GM19193 (cell line): ENCODE data around the gene WNT11.

Experiments
- POLR2A ChIP-seq: IDR thresholded peaks from 4 replicates; pipeline ENCODE4 v1.6.1; 2011; ENCODE audit not compliant: insufficient read depth, insufficient read length; ENCODE audit errors: extremely low read depth

The WNT11 gene

GRCh38 chr11:76233196-76233921 is 27.1 kb upstream of the WNT11 start:
- TF ChIP-seq POLR2A, result no peak

GRCh38 chr11:76232026-76232665 is 25.8 kb upstream of the WNT11 start:
- no peak for TF ChIP-seq POLR2A

DNA sequence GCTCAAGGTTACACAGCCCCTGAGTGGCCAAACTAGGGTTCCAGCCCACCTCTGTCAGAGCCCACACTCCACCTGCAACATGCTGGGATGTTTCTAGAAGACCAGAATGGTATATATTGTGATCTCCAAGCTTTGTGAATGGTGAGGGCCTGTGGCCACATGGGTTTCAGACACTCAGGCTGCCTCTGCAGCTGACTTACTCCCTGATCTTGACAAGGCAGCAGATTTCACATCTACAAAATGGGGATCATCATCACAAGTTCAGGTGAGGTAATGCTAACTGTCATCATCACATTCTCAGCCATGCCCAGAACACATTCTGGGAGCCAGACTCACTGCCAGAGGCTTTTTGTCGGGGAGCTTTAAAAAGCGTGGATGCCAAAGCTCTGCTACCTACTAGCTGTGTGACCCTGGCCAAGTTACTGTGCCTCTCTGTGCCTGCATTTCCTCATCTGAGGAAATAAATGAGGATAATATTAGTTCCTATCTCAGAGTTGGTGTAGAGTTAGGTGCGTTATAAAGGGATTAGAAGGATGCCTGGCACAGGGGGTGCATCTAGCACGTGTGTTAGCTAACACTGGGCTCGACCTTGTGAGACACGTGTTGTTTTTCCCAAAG is 24.9 kb upstream of the WNT11 start:
- no peak for TF ChIP-seq POLR2A

DNA sequence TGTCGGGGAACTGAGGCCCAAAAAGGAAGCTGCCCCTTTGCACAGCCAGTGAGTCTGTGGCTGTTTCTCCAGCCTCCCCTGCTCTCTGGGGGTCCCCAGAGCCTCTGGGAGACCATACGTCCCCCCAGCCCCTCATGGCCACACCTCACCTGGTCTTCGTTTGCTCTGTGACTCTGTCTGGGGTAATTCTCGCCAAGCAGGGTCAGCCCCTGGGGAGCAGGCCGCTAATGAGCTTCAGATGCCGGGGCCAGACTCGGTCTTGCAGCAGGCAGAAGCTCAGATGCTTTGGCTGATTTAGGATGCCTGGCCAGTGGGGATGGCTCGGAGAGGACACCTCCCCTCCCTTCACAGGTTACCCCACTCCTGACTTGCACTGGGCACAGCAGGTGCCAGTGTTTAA is 24.1 kb upstream of the WNT11 start:
- no peak for TF ChIP-seq POLR2A

- no peak for TF ChIP-seq POLR2A
Observed at GRCh38 chr11:76229690-76230240, 23.5 kb upstream of the WNT11 start.

DNA sequence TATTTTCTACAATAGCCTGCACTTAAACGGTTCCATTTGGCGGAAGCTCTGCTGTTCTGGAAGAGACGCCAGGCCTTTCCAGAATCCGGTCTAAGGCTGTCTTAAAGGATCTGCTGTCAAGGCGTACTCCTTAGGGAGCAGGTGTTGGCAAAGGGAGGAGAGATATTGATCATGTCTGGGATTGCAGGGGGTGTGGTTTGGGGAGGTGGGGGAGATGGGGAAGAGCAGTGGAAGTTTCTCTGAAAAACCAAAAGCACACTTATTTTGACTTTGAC is 22.5 kb upstream of the WNT11 start:
- no peak for TF ChIP-seq POLR2A

DNA sequence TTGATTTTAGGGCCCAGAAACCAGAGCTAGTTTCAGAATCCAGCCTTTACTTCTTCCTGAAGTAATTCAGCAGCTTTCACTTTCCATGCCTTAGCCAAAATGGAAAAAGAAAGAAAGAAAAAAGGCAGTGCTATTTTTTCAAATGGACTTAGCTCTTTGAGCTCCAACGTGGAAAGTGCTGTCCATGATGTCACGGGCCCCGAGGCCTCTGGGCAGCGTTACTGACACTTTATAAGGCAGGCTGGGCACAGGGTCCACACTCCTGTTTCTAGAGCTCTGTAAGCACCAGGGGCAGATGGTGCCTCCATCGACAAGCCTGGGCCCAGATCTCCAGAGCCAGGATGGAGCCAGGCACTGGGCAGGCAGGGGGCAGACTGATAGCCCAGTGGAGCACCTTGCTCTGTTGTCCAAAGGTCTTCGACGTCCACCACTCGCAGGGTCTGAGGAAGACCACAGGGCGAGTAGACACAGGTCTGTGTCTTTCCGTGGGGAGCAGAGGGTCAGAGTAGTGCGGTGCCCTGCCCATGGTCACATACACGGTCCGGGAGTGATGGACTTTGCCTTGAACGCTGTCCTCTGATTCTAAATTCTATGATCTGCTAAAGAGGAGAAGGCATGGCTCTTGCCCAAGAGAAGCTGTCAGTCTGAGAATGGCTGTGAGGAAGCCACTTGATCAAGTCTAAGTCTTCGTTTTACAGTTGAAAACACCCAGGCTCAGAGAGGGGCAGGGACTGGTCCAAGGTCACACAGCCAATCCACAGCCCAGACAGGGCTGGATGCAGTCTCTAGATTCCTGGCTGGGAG is 22.0 kb upstream of the WNT11 start:
- no peak for TF ChIP-seq POLR2A

GRCh38 chr11:76226626-76227025 is 20.3 kb upstream of the WNT11 start:
- TF ChIP-seq POLR2A, result no peak

DNA sequence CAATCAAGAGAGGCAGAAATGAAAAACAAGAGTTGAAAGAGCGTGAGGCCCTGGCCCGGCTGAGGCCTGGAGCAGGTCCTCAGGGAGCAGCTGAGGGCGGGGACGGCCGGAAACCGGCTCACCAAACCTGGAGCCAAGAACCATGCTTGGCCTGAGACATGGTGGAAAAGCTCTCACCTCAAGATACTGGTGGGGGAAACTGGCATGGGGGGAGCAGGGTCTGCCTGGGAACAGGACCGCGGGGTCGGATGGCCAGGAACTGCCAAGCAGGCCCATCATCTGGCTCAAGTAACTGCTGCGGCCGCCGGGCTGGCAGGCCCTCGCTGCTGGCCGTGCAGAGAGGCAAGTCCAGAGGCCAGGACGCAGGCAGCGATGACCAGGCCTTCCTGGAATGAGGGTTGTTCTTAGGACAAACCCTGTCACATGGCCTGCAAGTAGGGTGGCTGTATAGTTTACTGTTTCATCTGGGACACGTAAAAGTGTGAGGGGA is 18.9 kb upstream of the WNT11 start:
- no peak for TF ChIP-seq POLR2A

- no peak for TF ChIP-seq POLR2A
Observed at GRCh38 chr11:76224461-76225121, 18.3 kb upstream of the WNT11 start.

GRCh38 chr11:76221365-76221764 is 15.1 kb upstream of the WNT11 start:
- TF ChIP-seq POLR2A, result no peak

GRCh38 chr11:76219243-76219642 is 12.9 kb upstream of the WNT11 start:
- no peak for TF ChIP-seq POLR2A

DNA sequence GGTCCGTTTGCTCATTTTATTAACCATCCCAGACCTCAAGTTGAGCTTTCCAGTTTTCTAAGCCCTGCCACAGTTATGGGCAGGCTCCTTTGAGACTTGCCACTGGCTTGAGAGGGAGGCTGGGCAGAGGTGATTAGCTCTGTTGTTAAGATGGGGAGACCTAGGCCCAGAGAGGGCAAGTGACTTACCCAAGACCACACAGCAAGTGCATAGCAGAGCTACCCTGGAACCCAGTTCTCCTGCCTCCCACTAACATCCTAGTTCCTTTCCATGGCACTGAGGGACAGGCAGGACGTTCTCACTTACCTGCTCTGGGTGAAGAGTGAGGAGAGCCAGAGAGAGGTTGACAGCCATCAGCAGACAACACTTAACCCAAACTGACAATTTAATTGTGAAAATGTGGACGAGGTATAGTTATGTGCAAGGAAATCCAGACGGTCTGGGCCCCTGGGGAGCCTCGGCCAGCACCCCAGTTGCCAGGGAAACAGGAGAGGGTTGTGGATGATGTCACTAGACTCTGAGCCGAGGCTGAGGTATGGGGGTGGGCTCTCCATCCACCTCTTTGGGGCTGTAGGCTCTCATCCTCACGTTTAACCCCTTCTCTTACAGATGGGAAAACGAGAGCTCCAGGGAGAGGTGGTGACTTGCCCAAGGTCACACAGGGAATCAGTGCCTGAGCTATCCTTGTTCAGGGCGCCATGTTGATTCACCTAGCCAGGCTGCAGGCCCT is 12.3 kb upstream of the WNT11 start:
- no peak for TF ChIP-seq POLR2A

DNA sequence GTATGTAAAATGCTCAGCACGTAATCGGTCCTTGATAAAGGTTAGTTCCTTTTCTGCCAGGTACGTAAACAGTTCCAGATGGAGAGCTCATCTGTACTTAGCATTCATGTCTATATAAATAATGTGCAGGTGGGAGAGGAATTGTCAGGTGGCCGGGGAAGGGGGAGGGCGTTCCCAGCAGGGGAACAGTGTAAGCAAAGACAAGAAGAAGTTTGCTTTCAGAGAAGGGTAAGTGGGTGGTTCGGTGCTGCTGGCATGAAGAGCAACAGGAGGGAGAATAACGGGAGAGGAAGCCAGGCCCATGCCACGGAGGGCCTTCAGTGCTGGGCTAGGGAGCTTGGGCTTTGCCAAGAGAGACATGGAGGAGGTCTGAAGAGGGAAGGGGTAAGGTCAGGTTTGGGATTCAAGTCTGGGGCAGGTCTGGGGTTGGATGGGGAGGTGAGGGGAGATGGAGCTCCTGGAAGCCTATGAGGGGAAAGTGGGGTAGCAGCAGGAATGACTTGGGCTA is 11.4 kb upstream of the WNT11 start:
- no peak for TF ChIP-seq POLR2A
